ENCODE measurements around the gene CDC42EP2.
A peak's percentile ranks its signal among the peaks of the same experiment; 100 is the strongest.

CDC42EP2 gene

DNA sequence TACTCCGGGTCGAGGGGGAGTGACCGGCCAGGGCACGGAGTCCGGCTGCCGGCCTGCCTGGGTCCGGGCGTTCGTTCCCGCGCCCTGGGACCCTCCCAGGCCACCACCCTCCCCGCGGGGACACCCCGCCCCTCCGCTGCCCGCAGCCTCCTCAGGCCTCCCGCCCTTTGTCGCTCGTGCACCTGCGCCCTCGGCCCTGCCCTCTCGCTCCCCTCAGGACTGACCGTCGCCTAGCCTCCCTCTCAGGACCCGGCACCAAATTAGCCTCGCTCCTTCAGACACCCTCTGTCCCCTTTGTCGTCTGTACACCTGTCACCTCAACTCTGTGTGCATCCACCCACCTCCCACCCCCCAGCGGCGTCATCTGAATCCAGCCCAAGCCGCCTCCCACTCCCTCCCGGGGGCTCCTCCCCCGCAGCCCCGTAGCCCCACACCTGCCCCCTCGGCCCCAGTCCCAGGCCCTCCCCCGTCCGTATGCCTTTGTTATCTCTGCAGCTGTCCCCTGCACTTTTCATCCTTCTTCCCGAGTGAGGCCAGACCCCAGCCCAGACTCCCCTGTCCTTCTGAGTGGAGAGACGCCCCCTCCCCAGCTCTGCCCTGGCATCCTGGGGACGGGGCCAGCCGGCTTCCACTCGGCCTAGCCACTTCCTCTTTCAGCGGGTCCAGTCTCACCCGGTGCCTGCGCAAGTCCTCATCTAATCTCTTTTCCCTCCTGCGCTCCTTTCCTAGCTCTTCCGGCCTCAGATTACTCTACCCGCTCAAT, 40.5 kb downstream of the CDC42EP2 start:
- DNase-seq (ENCODE audit: low read depth): no peak
- TF ChIP-seq, protein P1, sequence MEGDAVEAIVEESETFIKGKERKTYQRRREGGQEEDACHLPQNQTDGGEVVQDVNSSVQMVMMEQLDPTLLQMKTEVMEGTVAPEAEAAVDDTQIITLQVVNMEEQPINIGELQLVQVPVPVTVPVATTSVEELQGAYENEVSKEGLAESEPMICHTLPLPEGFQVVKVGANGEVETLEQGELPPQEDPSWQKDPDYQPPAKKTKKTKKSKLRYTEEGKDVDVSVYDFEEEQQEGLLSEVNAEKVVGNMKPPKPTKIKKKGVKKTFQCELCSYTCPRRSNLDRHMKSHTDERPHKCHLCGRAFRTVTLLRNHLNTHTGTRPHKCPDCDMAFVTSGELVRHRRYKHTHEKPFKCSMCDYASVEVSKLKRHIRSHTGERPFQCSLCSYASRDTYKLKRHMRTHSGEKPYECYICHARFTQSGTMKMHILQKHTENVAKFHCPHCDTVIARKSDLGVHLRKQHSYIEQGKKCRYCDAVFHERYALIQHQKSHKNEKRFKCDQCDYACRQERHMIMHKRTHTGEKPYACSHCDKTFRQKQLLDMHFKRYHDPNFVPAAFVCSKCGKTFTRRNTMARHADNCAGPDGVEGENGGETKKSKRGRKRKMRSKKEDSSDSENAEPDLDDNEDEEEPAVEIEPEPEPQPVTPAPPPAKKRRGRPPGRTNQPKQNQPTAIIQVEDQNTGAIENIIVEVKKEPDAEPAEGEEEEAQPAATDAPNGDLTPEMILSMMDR (conservative IDR thresholded peaks at IDR 0.05; ENCODE audit: low read depth, low read length): no peak
- peak overlapping the region; percentile 55 for H3K4me3 ChIP-seq (ENCODE audit: low read length)

DNA sequence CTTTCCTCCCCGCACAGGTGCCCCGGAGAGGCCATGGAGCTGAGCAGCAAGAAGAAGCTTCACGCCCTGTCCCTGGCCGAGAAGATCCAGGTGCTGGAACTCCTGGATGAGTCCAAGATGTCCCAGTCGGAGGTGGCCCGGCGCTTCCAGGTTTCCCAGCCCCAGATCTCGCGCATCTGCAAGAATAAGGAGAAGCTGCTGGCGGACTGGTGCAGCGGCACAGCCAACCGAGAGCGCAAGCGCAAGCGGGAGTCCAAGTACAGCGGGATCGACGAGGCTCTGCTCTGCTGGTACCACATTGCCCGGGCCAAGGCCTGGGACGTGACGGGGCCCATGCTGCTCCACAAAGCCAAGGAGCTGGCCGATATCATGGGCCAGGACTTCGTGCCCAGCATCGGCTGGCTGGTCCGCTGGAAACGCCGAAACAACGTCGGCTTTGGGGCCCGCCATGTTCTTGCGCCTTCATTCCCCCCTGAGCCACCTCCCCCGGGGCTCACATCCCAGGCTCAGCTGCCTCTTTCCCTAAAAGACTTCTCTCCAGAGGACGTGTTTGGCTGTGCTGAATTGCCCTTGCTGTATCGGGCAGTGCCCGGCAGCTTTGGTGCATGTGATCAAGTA, 41.2 kb downstream of the CDC42EP2 start:
- no peak for DNase-seq (ENCODE audit: low read depth)
- H3K4me3 ChIP-seq (ENCODE audit: low read length): peak overlapping the region; percentile 55
- TF ChIP-seq, protein P1 (conservative IDR thresholded peaks at IDR 0.05; ENCODE audit: low read depth, low read length): no peak

DNA sequence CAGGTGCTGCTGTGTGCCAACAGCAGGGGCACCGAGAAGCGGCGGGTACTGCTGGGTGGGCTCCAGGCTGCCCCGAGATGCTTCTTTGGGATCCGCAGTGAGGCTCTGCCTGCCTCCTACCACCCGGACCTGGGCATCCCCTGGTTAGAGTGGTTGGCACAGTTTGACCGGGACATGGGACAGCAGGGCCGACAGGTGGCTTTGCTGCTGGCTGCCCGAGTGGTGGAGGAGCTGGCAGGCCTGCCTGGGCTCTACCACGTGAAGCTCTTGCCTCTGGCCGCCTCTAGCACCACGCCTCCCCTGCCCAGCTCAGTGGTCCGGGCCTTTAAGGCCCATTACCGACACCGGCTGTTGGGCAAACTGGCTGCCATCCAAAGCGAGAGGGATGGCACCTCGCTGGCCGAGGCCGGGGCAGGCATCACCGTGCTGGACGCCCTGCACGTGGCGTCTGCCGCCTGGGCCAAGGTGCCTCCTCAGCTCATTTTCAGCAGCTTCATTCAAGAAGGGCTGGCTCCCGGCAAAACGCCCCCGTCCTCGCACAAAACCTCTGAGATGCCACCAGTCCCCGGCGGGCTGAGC, 41.8 kb downstream of the CDC42EP2 start:
- no peak overlapping the region for H3K4me3 ChIP-seq (ENCODE audit: low read length)
- TF ChIP-seq, protein P1 (conservative IDR thresholded peaks at IDR 0.05; ENCODE audit: low read depth, low read length): no peak
- no peak for DNase-seq (ENCODE audit: low read depth)

DNA sequence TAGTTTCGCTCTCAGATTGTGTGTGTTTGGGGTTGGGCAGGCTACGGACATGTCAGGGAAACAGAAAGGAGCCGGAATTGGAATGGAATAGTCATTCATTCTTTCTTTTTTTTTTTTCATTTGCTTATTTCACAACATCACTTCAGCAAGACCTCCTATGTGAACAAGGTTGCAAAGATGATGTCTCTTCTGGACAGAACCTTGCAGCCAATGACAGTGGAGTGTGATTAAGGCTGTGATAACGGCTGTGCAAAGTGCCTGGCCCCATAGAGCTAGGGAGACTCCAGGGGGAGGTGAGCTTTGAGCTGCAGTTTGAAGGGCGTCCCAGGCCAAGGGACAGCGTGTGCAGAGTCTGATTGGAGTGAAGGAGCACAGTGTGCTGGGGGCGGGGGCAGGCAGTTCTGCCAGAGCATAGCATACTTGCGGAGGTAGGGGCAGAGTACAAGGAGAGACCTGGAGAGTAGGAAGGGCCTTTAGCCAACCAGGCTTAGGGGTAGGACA, 43.2 kb downstream of the CDC42EP2 start:
- H3K4me3 ChIP-seq (ENCODE audit: low read length): no peak overlapping the region
- DNase-seq (ENCODE audit: low read depth): no peak
- TF ChIP-seq, protein P1 (conservative IDR thresholded peaks at IDR 0.05; ENCODE audit: low read depth, low read length): no peak

DNA sequence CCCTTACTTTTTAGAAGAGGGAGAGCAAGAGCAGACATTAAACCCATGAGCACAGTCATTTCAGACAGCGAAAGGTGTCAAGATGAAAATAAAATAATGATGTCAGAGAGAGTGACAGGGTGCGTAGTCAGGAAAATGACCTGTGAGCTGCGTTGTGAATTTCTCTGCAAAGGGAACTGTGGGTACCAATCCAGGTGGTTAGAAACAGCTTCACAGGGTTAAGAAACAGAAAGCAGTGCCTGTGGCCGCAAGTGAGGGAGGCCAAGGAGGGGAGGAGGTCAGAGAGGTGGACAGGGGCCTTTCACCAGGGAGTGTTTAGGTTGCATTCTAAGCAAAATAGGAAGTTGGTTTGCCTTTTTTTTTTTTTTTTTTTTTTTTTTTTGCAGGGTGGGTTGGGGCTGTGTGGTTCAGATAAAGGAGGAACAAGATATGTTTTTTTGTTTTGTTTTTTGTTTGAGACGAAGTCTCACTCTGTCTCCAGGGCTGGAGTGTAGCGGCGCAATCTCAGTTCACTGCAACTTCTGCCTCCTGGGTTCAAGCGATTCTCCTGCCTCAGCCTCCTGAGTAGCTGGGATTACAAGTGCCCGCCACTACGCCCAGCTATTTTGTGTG, 47.8 kb downstream of the CDC42EP2 start:
- DNase-seq (ENCODE audit: low read depth): no peak
- TF ChIP-seq, protein P1 (conservative IDR thresholded peaks at IDR 0.05; ENCODE audit: low read depth, low read length): no peak
- no peak overlapping the region for H3K4me3 ChIP-seq (ENCODE audit: low read length)

DNA sequence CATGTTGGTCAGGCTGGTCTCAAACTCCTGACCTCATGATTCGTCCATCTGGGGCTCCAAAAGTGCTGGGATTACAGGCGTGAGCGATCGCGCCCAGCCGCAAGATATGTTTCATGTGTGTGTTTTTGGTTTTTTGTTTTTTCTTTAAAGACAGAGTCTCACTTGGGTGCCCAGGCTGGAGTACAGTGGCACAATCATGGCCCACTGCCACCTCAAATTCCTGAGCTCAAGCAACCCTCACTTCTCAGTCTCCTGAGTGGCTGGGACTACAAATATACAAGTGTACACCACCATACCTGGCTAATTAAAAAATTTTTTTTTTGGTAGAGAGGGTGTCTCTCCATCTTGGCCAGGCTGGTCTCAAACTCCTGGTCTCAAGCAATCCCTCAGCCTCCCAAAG, 48.3 kb downstream of the CDC42EP2 start:
- DNase-seq (ENCODE audit: low read depth): no peak
- TF ChIP-seq, protein P1 (conservative IDR thresholded peaks at IDR 0.05; ENCODE audit: low read depth, low read length): no peak
- no peak overlapping the region for H3K4me3 ChIP-seq (ENCODE audit: low read length)

Data from retinal pigment epithelial cell (primary cell).